GM12878 (cell line): ENCODE results near the gene LDB2. TPM values are rescaled to one million over a fixed set of nuclear protein-coding genes. Genes with fewer than 3 reads are reported as not detected.

Source experiments
- ATAC-seq: fragments of 200-7000 bp; cut with Tn5 transposase; 3 replicates; pipeline ENCODE4 v1.9.1; 2020; ENCODE audit warnings: mild to moderate bottlenecking, moderate library complexity
- BruUV-seq: library from RNA; stranded (reverse); fragments of 400-500 nt; replicated peaks from 2 replicates; lab custom pipeline; 2021; lab: Mats Ljungman, UMichigan
- CTCF ChIA-PET: fragments of 300-600 bp; sonication (Branson Sonifier 250); formaldehyde crosslinking; extraction: SDS; loops from one replicate; lab custom pipeline; 2021; ENCODE audit warnings: inconsistent platforms; lab: Yijun Ruan, JAX
- POLR2A ChIA-PET: fragments of 350-600 bp; formaldehyde crosslinking; extraction: SDS; loops from one replicate; lab custom pipeline; 2021; ENCODE audit warnings: inconsistent platforms; lab: Charles Lee
- RAD21 ChIA-PET: fragments of 300-600 bp; sonication (Branson Sonifier 250); formaldehyde crosslinking; loops from one replicate; lab custom pipeline; 2023; ENCODE audit warnings: antibody characterized with exemption; ENCODE audit not compliant: unreplicated experiment; lab: Charles Lee
- SMC1A ChIA-PET: fragments of 300-600 bp; sonication (Branson Sonifier 250); formaldehyde crosslinking; loops from one replicate; lab custom pipeline; 2023; ENCODE audit not compliant: unreplicated experiment, uncharacterized antibody; lab: Charles Lee
- DNase-seq: peaks from one replicate; pipeline ENCODE4 v3.0.0-alpha.2; 2011; ENCODE audit warnings: low read depth, low spot score
- FAIRE-seq: peaks from 3 replicates; lab custom pipeline; 2011; peaks lifted over from hg19 to GRCh38; lab: Jason Lieb, UNC
- H2AFZ ChIP-seq: 2 replicates; pipeline ENCODE4 v1.6.0; 2011; ENCODE audit warnings: low read depth, low read length, control low read depth; ENCODE audit not compliant: control insufficient read depth
- H3K27ac ChIP-seq: 2 replicates; pipeline ENCODE4 v1.5.1; 2011; ENCODE audit warnings: control low read depth; ENCODE audit not compliant: control insufficient read depth, insufficient read depth
- H3K27me3 ChIP-seq, 2 experiments: replicated peaks in 1 of 2; 2 replicates each; pipeline versions ENCODE4 v1.6.0 to v1.6.1; 2011; ENCODE audit warnings: low read length in 1 of 2; ENCODE audit not compliant: control insufficient read depth in 2 of 2, insufficient read depth in 2 of 2
- H3K36me3 ChIP-seq, 2 experiments: 2 replicates each; pipeline ENCODE4 v1.5.1; 2011; ENCODE audit warnings: low read length in 1 of 2; ENCODE audit not compliant: control insufficient read depth in 2 of 2, insufficient read depth in 2 of 2
- H3K4me1 ChIP-seq: 2 replicates; pipeline ENCODE4 v1.6.1; 2011; ENCODE audit warnings: mild to moderate bottlenecking, low read length, moderate library complexity, mixed read lengths; ENCODE audit not compliant: control insufficient read depth, insufficient read depth
- H3K4me2 ChIP-seq: 2 replicates; pipeline ENCODE4 v1.6.0; 2011; ENCODE audit warnings: control low read depth; ENCODE audit not compliant: control insufficient read depth, insufficient read depth
- H3K4me3 ChIP-seq: fragments of 200-600 bp; sonication (generic); 2 replicates; pipeline ENCODE4 v1.5.1; 2016
- H3K79me2 ChIP-seq: 2 replicates; pipeline ENCODE4 v1.6.0; 2011; ENCODE audit warnings: low read length; ENCODE audit not compliant: control insufficient read depth, insufficient read depth
- H3K9ac ChIP-seq: 2 replicates; pipeline ENCODE4 v1.8.0; 2011; ENCODE audit warnings: low read length, control low read depth, mixed read lengths; ENCODE audit not compliant: control insufficient read depth, insufficient read depth
- H3K9me3 ChIP-seq: replicated peaks from 3 replicates; pipeline ENCODE4 v1.5.1; 2011; ENCODE audit warnings: mild to moderate bottlenecking, low read length; ENCODE audit not compliant: control insufficient read depth, insufficient read depth
- H4K20me1 ChIP-seq: 2 replicates; pipeline ENCODE4 v1.6.0; 2011; ENCODE audit not compliant: control insufficient read depth, insufficient read depth
- IKZF2 ChIP-seq, 2 experiments: fragments of 450-650 bp; IDR thresholded peaks; 2 replicates each; pipeline ENCODE4 v1.6.1; 2017; ENCODE audit warnings: mild to moderate bottlenecking in 2 of 2, moderate library complexity in 2 of 2
- POLR2AphosphoS2 ChIP-seq: IDR thresholded peaks from 2 replicates; pipeline ENCODE4 v1.6.1; 2011; ENCODE audit warnings: low read depth, mild to moderate bottlenecking, low read length, improper control_type of control experiment, moderate library complexity
- SKIL ChIP-seq: fragments of 450-650 bp; IDR thresholded peaks from 2 replicates; pipeline ENCODE4 v1.6.1; 2017; ENCODE audit warnings: mild to moderate bottlenecking, low read depth, inconsistent platforms; ENCODE audit not compliant: poor library complexity, severe bottlenecking
- SREBF1 ChIP-seq: IDR thresholded peaks from 2 replicates; pipeline ENCODE4 v1.6.1; 2012; ENCODE audit warnings: mild to moderate bottlenecking, low read length
- TCF12 ChIP-seq: IDR thresholded peaks from 2 replicates; pipeline ENCODE4 v1.6.1; 2011; ENCODE audit warnings: low read depth, mild to moderate bottlenecking, low read length
- ZBTB4 ChIP-seq: fragments of 450-650 bp; formaldehyde crosslinking; IDR thresholded peaks from 2 replicates; pipeline ENCODE4 v1.4.0; 2022; ENCODE audit warnings: mild to moderate bottlenecking, moderate library complexity
- WGBS: methylation state at CpG from one replicate; pipeline ENCODE4 v1.1.6; 2016; ENCODE audit warnings: low lambda C conversion rate; ENCODE audit not compliant: insufficient replicate concordance, insufficient coverage; ENCODE audit errors: missing lambda C conversion rate; 5-methylcytosine and 5-hydroxymethylcytosine counted together
- in situ Hi-C: fragments of 300-500 bp; cut with MboI; formaldehyde crosslinking; loops from 9 replicates; pipeline ENCODE4 v1.14.3; 2018; ENCODE audit warnings: mixed read lengths
- intact Hi-C: fragments of 100-400 bp; cut with micrococcal nuclease; formaldehyde crosslinking; loops from one replicate; pipeline ENCODE4 v1.14.2; 2022; ENCODE audit not compliant: unreplicated experiment
- polyA plus RNA-seq, 11 experiments: library from polyadenylated mRNA; depleted of rRNA in 4 of 11; unstranded in 6 of 11; stranded (reverse) in 5 of 11; fragments of >200 nt; fragmentation: Nextera tagmentation in 4 of 11; fragmentation: Illumina TruSeq in 1 of 11; extraction: Ambion mirVana in 4 of 11; extraction: Trizol in 1 of 11; gene quantifications; 1 replicate in 1 of 11; 2 replicates in 10 of 11; pipeline versions ENCODE4 v1.2.1 to v1.2.3, GENCODE V29; 2011 to 2016; ENCODE audit warnings: inconsistent platforms in 2 of 11, missing spikeins in 2 of 11, low read depth in 1 of 11
- total RNA-seq, 4 experiments: library from RNA; depleted of rRNA in 3 of 4; stranded (reverse); fragments of >200 nt in 3 of 4; fragmentation: Illumina TruSeq in 1 of 4; extraction: Trizol in 1 of 4; gene quantifications; 2 replicates each; pipeline versions ENCODE4 v1.2.1 to v1.2.3, GENCODE V29; 2013 to 2021
- TF ChIP-seq, protein P1 (sequence below): fragments of 450-650 bp; formaldehyde crosslinking; IDR thresholded peaks from 2 replicates; pipeline ENCODE4 v1.5.0; 2022; ENCODE audit warnings: mild to moderate bottlenecking, missing genetic modification characterization
- TF ChIP-seq, protein P2 (sequence below): fragments of 450-650 bp; IDR thresholded peaks from 2 replicates; pipeline ENCODE4 v1.6.1; 2017; ENCODE audit warnings: mild to moderate bottlenecking, moderate library complexity

Gene LDB2
- total and polyA plus RNA-seq, 10 of the 15 experiments (the other 5 are each of a cell fraction or from before 2014, with no cell fraction given), result 0.15 TPM; not detected in 9

- in situ Hi-C loops, result no loop called here
- CTCF ChIA-PET, result interaction anchor here (1.8 kb wide), 1 partner anchor 26 kb away, joined by 4 read pairs; no protein-coding TSS in a partner anchor
- Histone ChIP-seq H3K27ac (no peak overlapping the region), H3K36me3 (no peaks in the 10 kb centered on the region), H3K9ac (no peak overlapping the region), H3K4me1 (no peaks in the 10 kb centered on the region), H3K27me3 (no peaks in the 10 kb centered on the region), H4K20me1 (no peaks in the 10 kb centered on the region), H2AFZ (no peak overlapping the region), H3K9me3 (no peaks in the 10 kb centered on the region), H3K79me2 (no peaks in the 10 kb centered on the region), H3K4me3 (no peak overlapping the region), H3K4me2 (no peak overlapping the region)
- RAD21 ChIA-PET, result no interaction called here
- no TSS peak for BruUV-seq
- SMC1A ChIA-PET, result interaction anchor here (0.8 kb wide), 1 partner anchor 46 kb away, joined by 3 read pairs; no protein-coding TSS in a partner anchor
- DNase-seq, result no peak
- intact Hi-C loops, result no loop called here
- 0% methylated on average over 2 of the region's 2 CpGs for WGBS
- POLR2A ChIA-PET, result no interaction called here
- ATAC-seq, result no peak
- FAIRE-seq, result no peak
- TF ChIP-seq POLR2AphosphoS2 (no peak), SREBF1 (no peak), TCF12 (no peak), SKIL (no peak), IKZF2 (IDR thresholded peaks at IDR 0.05) (no peak), ZBTB4 (no peak)
- TF ChIP-seq, protein P1, sequence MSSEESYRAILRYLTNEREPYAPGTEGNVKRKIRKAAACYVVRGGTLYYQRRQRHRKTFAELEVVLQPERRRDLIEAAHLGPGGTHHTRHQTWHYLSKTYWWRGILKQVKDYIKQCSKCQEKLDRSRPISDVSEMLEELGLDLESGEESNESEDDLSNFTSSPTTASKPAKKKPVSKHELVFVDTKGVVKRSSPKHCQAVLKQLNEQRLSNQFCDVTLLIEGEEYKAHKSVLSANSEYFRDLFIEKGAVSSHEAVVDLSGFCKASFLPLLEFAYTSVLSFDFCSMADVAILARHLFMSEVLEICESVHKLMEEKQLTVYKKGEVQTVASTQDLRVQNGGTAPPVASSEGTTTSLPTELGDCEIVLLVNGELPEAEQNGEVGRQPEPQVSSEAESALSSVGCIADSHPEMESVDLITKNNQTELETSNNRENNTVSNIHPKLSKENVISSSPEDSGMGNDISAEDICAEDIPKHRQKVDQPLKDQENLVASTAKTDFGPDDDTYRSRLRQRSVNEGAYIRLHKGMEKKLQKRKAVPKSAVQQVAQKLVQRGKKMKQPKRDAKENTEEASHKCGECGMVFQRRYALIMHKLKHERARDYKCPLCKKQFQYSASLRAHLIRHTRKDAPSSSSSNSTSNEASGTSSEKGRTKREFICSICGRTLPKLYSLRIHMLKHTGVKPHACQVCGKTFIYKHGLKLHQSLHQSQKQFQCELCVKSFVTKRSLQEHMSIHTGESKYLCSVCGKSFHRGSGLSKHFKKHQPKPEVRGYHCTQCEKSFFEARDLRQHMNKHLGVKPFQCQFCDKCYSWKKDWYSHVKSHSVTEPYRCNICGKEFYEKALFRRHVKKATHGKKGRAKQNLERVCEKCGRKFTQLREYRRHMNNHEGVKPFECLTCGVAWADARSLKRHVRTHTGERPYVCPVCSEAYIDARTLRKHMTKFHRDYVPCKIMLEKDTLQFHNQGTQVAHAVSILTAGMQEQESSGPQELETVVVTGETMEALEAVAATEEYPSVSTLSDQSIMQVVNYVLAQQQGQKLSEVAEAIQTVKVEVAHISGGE (CRISPR knock-in tag), result no peak
- TF ChIP-seq, protein P2, sequence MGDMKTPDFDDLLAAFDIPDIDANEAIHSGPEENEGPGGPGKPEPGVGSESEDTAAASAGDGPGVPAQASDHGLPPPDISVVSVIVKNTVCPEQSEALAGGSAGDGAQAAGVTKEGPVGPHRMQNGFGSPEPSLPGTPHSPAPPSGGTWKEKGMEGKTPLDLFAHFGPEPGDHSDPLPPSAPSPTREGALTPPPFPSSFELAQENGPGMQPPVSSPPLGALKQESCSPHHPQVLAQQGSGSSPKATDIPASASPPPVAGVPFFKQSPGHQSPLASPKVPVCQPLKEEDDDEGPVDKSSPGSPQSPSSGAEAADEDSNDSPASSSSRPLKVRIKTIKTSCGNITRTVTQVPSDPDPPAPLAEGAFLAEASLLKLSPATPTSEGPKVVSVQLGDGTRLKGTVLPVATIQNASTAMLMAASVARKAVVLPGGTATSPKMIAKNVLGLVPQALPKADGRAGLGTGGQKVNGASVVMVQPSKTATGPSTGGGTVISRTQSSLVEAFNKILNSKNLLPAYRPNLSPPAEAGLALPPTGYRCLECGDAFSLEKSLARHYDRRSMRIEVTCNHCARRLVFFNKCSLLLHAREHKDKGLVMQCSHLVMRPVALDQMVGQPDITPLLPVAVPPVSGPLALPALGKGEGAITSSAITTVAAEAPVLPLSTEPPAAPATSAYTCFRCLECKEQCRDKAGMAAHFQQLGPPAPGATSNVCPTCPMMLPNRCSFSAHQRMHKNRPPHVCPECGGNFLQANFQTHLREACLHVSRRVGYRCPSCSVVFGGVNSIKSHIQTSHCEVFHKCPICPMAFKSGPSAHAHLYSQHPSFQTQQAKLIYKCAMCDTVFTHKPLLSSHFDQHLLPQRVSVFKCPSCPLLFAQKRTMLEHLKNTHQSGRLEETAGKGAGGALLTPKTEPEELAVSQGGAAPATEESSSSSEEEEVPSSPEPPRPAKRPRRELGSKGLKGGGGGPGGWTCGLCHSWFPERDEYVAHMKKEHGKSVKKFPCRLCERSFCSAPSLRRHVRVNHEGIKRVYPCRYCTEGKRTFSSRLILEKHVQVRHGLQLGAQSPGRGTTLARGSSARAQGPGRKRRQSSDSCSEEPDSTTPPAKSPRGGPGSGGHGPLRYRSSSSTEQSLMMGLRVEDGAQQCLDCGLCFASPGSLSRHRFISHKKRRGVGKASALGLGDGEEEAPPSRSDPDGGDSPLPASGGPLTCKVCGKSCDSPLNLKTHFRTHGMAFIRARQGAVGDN, result no peak
Observed at GRCh38 chr4:16643893-16644292, 254.6 kb downstream of the LDB2 start.
